Body of pancreas (tissue), 4 donors: Measurements from ENCODE around the gene MAD2L2.

Experiments
- CTCF ChIP-seq, 7 experiments: fragments of 450-650 bp in 4 of 7; fragments of 200-600 bp in 3 of 7; sonication (generic) in 3 of 7; IDR thresholded peaks; one replicate each; pipeline ENCODE4 v1.5.1; 2016 to 2019; ENCODE audit warnings: antibody characterized with exemption in 7 of 7
- POLR2A ChIP-seq, 3 donors: fragments of 450-650 bp; IDR thresholded peaks; one replicate each; pipeline ENCODE4 v1.6.1; 2016; ENCODE audit warnings: antibody characterized with exemption in 3 of 3, mild to moderate bottlenecking in 2 of 3

- TF ChIP-seq POLR2A (IDR thresholded peaks at IDR 0.05) (no peak), CTCF (IDR thresholded peaks at IDR 0.05) (no peak)
Measured at GRCh38 chr1:11639372-11639771, 41.6 kb downstream of the MAD2L2 start.
